DMS53 (cell line): ENCODE results near the gene C1orf35.

Source experiments
- DNase-seq: peaks from one replicate; lab custom pipeline; 2025; lab: John Stamatoyannopoulos, UW

The C1orf35 gene

GRCh38 chr1:228063251-228064191 is 39.6 kb downstream of the C1orf35 start:
- DNase-seq = no peak

- DNase-seq = peak; percentile 18
Measured at GRCh38 chr1:228062812-228063211, 40.3 kb downstream of the C1orf35 start.

- DNase-seq = no peak
Measured at GRCh38 chr1:228062085-228062791, 40.9 kb downstream of the C1orf35 start.

- DNase-seq = no peak
Measured at GRCh38 chr1:228061411-228062084, 41.6 kb downstream of the C1orf35 start.

- DNase-seq = peak; percentile 53
Measured at GRCh38 chr1:228060458-228061190, 42.5 kb downstream of the C1orf35 start.

GRCh38 chr1:228059634-228060457 is 43.3 kb downstream of the C1orf35 start:
- peak; percentile 96 for DNase-seq

GRCh38 chr1:228058949-228059633 is 44.0 kb downstream of the C1orf35 start:
- peak; percentile 93 for DNase-seq

GRCh38 chr1:228058172-228058948 is 44.8 kb downstream of the C1orf35 start:
- no peak for DNase-seq
